Fibroblast of skin of left biceps (primary cell): ENCODE results near the gene RIOX2.
A peak's percentile ranks its signal among the peaks of the same experiment; 100 is the strongest.

Experiments
- DNase-seq, 2 experiments: peaks; one replicate each; pipeline ENCODE4 v3.0.0-alpha.2; 2013; ENCODE audit warnings: low read depth in 2 of 2

The RIOX2 gene

GRCh38 chr3:97954228-97954827, 17.9 kb downstream of the RIOX2 start:
- DNase-seq, result no peak

GRCh38 chr3:97952872-97953271, 19.4 kb downstream of the RIOX2 start:
- no peak for DNase-seq

GRCh38 chr3:97952280-97952679, 20.0 kb downstream of the RIOX2 start:
- DNase-seq, result no peak

- no peak for DNase-seq
These were observed 21.9 kb downstream of the RIOX2 start for GRCh38 chr3:97950360-97950759.

- no peak for DNase-seq
These were observed 22.5 kb downstream of the RIOX2 start for GRCh38 chr3:97949743-97950142.

GRCh38 chr3:97949110-97949485, 23.1 kb downstream of the RIOX2 start:
- no peak for DNase-seq

GRCh38 chr3:97948351-97949109, 23.7 kb downstream of the RIOX2 start:
- no peak for DNase-seq

- no peak for DNase-seq
These were observed 29.3 kb downstream of the RIOX2 start for GRCh38 chr3:97942801-97943546.

- DNase-seq, result no peak
These were observed 32.2 kb downstream of the RIOX2 start for GRCh38 chr3:97940034-97940433.

GRCh38 chr3:97939401-97939800, 32.8 kb downstream of the RIOX2 start:
- DNase-seq, result no peak

GRCh38 chr3:97938444-97938843, 33.8 kb downstream of the RIOX2 start:
- DNase-seq, result no peak

GRCh38 chr3:97937205-97937604, 35.0 kb downstream of the RIOX2 start:
- DNase-seq, result no peak

- DNase-seq, result no peak
These were observed 36.4 kb downstream of the RIOX2 start for GRCh38 chr3:97935842-97936241.

- DNase-seq, result no peak
These were observed 37.1 kb downstream of the RIOX2 start for GRCh38 chr3:97934980-97935695.

GRCh38 chr3:97932387-97932801, 39.8 kb downstream of the RIOX2 start:
- DNase-seq, result no peak

GRCh38 chr3:97931218-97931617, 41.0 kb downstream of the RIOX2 start:
- no peak for DNase-seq

- no peak for DNase-seq
These were observed 42.2 kb downstream of the RIOX2 start for GRCh38 chr3:97930018-97930417.

GRCh38 chr3:97928986-97929385, 43.2 kb downstream of the RIOX2 start:
- no peak for DNase-seq

- DNase-seq, result peak; percentile 15 to 24
These were observed 44.5 kb downstream of the RIOX2 start for GRCh38 chr3:97927704-97928103.

- DNase-seq, result no peak
These were observed 54.3 kb downstream of the RIOX2 start for GRCh38 chr3:97917813-97918536.

- DNase-seq, result no peak
These were observed 55.7 kb downstream of the RIOX2 start for GRCh38 chr3:97916576-97916975.

GRCh38 chr3:97914388-97914787, 57.8 kb downstream of the RIOX2 start:
- no peak for DNase-seq
